Kidney (tissue), 14 donors: Measurements from ENCODE around the gene SNRPF. TPM values are rescaled to one million over a fixed set of nuclear protein-coding genes. Genes with fewer than 3 reads are reported as not detected.
A peak's percentile ranks its signal among the peaks of the same experiment; 100 is the strongest.
"Not testable (repeated sequence)": the region's sequence is repeated elsewhere in the genome, so short reads cannot be mapped to it uniquely, and the experiment has no call there.

Experiments
- DNase-seq, 5 donors: peaks; one replicate each; pipeline ENCODE4 v3.0.0-alpha.2; 2013 to 2020
- FAIRE-seq: peaks from 2 replicates; lab custom pipeline; 2012; peaks lifted over from hg19 to GRCh38; lab: Jason Lieb, UNC
- H3K27ac ChIP-seq, 2 donors: one replicate each; pipeline ENCODE4 v1.7.0; 2013; ENCODE audit warnings: low read depth in 2 of 2, low read length in 2 of 2, inconsistent platforms in 1 of 2
- H3K27me3 ChIP-seq: one replicate; pipeline ENCODE4 v1.7.1; 2013; ENCODE audit warnings: low read length, inconsistent platforms; ENCODE audit not compliant: control insufficient read depth, insufficient read depth
- H3K36me3 ChIP-seq, 3 donors: one replicate each; pipeline versions ENCODE4 v1.7.0 to v1.7.1; 2013; ENCODE audit warnings: low read length in 3 of 3, control low read depth in 1 of 3, inconsistent platforms in 1 of 3; ENCODE audit not compliant: insufficient read depth in 3 of 3, control insufficient read depth in 2 of 3
- H3K4me1 ChIP-seq, 3 donors: one replicate each; pipeline versions ENCODE4 v1.7.0 to v1.7.1; 2013; ENCODE audit warnings: low read length in 3 of 3, inconsistent platforms in 1 of 3, low read depth in 1 of 3; ENCODE audit not compliant: control insufficient read depth in 2 of 3, insufficient read depth in 2 of 3
- H3K4me3 ChIP-seq, 3 donors: one replicate each; pipeline versions ENCODE4 v1.7.0 to v1.8.1; 2013; ENCODE audit warnings: low read length in 3 of 3, control low read depth in 1 of 3, inconsistent platforms in 1 of 3
- H3K9ac ChIP-seq, 3 donors: one replicate each; pipeline versions ENCODE4 v1.7.0 to v1.7.1; 2013; ENCODE audit warnings: low read length in 3 of 3, control low read depth in 1 of 3, inconsistent platforms in 1 of 3
- H3K9me3 ChIP-seq, 3 donors: one replicate each; pipeline versions ENCODE4 v1.7.0 to v1.7.1; 2013; ENCODE audit warnings: low read length in 3 of 3, control low read depth in 1 of 3, inconsistent platforms in 1 of 3; ENCODE audit not compliant: control insufficient read depth in 2 of 3, insufficient read depth in 1 of 3
- intact Hi-C: fragments of 100-400 bp; cut with DNase I; formaldehyde crosslinking; loops from one replicate; pipeline ENCODE4 v1.11.1; 2022
- polyA plus RNA-seq: library from polyadenylated mRNA; stranded (reverse); fragments of 350-450 nt; fragmentation: Illumina TruSeq; extraction: RNeasy Lipid Tissue Mini Kit (QIAGEN cat#74804); gene quantifications from one replicate; pipeline ENCODE4 v1.2.3, GENCODE V29; 2014; ENCODE audit warnings: low read depth, low replicate concordance; ENCODE audit not compliant: insufficient read depth
- total RNA-seq: library from RNA; stranded (reverse); fragmentation: NEBNext Ultra II Directional; extraction: Animal tissue kit (Norgen Biotek cat#: 25700); gene quantifications from one replicate; pipeline ENCODE4 v1.2.1, GENCODE V29; 2021
- TF ChIP-seq, protein P1 (sequence below): IDR thresholded peaks from 3 replicates; pipeline ENCODE4 v1.5.1; 2012; ENCODE audit warnings: mild to moderate bottlenecking, moderate library complexity, borderline replicate concordance; ENCODE audit not compliant: insufficient read depth; ENCODE audit errors: extremely low read depth
- donor health status: control.
- donor health status: control.
- donor health status: control.
- donor health status: control.
- donor health status: control.
- donor health status: DM: yes; HTN: yes; CAD: no.
- donor health status: Normal renal cell carcinoma (clear cell type).

The SNRPF gene
- total and polyA plus RNA-seq, 2 donors from 2014 or later: 17.7 to 42.1 TPM

DNA sequence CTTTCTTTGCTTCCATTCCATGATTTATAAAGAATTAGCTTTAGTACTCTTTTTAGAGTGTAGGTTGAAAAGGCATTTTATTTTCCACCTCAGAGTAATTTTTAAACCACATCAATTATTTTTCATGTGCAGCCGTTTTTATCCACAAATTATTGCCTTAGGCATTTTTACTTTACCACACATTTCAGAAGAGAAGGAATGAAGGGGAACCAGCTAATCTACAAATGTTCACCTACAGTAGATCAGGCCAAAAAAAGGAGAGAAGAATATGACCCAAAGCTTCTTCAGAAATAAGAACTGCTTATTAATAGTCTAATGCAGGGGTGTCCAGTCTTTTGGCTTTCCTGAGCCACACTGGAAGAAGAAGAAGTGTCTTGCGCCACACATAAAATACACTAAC is 48.3 kb upstream of the SNRPF start:
- FAIRE-seq: no peak
- Histone ChIP-seq H3K36me3 (no peaks in the 10 kb centered on the region), H3K27me3 (no peaks in the 10 kb centered on the region), H3K9me3 (no peaks in the 10 kb centered on the region), H3K4me1 (peaks cover 0 to 14% (median 2%) of the 10 kb centered on the region in 3 donors), H3K9ac (no peak overlapping the region), H3K4me3 (no peak overlapping the region), H3K27ac (no peak overlapping the region)
- TF ChIP-seq, protein P1, sequence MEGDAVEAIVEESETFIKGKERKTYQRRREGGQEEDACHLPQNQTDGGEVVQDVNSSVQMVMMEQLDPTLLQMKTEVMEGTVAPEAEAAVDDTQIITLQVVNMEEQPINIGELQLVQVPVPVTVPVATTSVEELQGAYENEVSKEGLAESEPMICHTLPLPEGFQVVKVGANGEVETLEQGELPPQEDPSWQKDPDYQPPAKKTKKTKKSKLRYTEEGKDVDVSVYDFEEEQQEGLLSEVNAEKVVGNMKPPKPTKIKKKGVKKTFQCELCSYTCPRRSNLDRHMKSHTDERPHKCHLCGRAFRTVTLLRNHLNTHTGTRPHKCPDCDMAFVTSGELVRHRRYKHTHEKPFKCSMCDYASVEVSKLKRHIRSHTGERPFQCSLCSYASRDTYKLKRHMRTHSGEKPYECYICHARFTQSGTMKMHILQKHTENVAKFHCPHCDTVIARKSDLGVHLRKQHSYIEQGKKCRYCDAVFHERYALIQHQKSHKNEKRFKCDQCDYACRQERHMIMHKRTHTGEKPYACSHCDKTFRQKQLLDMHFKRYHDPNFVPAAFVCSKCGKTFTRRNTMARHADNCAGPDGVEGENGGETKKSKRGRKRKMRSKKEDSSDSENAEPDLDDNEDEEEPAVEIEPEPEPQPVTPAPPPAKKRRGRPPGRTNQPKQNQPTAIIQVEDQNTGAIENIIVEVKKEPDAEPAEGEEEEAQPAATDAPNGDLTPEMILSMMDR: no peak
- intact Hi-C loops: no loop called here
- no peak for DNase-seq

DNA sequence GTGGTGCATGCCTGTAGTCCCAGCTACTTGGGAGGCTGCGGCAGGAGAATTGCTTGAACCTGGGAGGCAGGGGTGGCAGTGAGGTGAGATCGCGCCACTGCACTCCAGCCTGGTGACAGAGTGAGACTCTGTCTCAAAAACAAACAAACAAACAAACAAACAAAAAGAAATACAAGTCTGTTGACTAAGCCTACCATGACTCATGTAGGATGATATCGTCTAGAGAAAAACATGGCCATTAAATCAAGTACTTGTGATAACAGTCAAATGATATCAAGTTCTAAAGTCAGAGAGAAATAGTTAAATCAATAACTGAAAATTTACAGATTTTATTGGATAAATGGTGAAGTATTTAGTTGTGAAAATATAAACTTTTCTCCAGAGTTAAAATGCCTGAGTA is 46.6 kb upstream of the SNRPF start:
- FAIRE-seq, intact Hi-C loops, H3K27me3 ChIP-seq: not testable (repeated sequence)

DNA sequence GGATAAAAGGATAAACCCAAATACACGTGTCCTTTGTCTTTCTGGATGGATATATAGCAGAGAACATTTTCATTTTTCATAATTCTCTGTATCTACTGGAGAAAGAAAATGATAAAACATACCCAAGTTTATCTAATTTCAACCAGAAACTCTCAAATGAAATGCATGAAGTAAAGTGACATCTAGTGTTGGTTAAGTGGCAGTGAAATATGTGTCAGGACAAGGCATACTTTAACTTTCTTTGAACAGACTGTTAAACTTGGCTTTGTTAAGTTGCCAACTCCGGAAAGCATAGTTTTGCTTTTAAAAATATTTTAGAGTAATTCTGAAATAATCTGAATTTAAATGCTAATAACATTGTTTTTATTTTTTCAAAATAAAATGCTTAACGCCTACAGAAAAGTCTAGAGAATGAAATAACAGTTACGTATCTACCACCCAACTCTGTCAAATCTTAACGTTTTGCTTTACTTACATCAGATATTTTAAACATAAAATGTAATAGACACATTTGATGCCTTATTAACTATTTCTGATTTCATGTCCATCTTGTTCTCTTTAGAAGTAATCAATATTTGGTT is 43.0 kb upstream of the SNRPF start:
- Histone ChIP-seq H3K9ac (no peak overlapping the region), H3K27ac (no peak overlapping the region), H3K4me1 (peaks cover 0 to 10% (median 0%) of the 10 kb centered on the region in 3 donors), H3K4me3 (no peak overlapping the region), H3K9me3 (no peaks in the 10 kb centered on the region), H3K27me3 (no peaks in the 10 kb centered on the region), H3K36me3 (no peaks in the 10 kb centered on the region)
- peak in 2 of 5 donors; percentile 51 to 70 for DNase-seq
- intact Hi-C loops: no loop called here
- TF ChIP-seq, protein P1: peak; percentile 79
- FAIRE-seq: peak; percentile 98

More for the DNA sequence above, 46.6 kb upstream of the SNRPF start:
- H3K9ac ChIP-seq, H3K27ac ChIP-seq, H3K36me3 ChIP-seq, H3K9me3 ChIP-seq, DNase-seq, H3K4me1 ChIP-seq, H3K4me3 ChIP-seq: not testable (repeated sequence)

DNA sequence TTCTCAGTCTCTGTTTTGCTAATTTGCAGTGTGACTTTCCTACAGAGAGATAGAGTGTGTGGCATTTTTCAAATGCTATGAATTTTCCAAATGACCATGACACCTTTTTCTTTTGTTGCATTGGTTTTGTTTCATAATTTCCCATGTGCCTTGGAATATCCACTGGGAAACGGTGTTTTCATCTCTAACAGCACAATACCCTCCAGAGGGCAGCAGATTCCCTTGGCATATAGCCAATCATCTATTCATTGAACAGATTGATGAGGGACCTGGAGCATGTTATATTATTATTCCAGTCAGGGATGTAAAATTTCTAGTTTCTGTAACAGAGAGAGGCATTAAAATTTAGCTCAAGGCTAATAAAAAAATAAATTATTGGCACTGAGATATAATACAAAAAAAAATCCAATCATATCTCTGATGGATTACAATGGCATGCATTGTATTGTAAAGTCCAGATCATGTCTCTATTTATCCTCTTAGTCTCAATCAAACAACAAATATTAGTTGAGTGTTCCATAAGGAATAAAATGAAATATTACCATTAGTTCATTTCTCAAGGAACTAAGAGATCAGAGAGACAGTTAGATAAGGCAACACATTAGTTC is 38.6 kb upstream of the SNRPF start:
- H3K36me3 ChIP-seq: no peaks in the 10 kb centered on the region
- no peak overlapping the region for H3K4me3 ChIP-seq
- H3K27me3 ChIP-seq: no peaks in the 10 kb centered on the region
- peak; percentile 63 for FAIRE-seq
- intact Hi-C loops: no loop called here
- peaks cover 0 to 4% (median 0%) of the 10 kb centered on the region in 3 donors for H3K4me1 ChIP-seq
- peak in 3 of 5 donors; percentile 15 to 59 (median 30) for DNase-seq
- H3K27ac ChIP-seq: no peak overlapping the region
- TF ChIP-seq, protein P1: peak; percentile 58
- H3K9ac ChIP-seq: no peak overlapping the region
- no peaks in the 10 kb centered on the region for H3K9me3 ChIP-seq
